Keratinocyte (primary cell): ENCODE results near the gene IHH. TPM values are rescaled to one million over a fixed set of nuclear protein-coding genes. Genes with fewer than 3 reads are reported as not detected.

Source experiments
- DNase-seq: peaks from one replicate; pipeline ENCODE4 v3.0.0-alpha.2; 2011; ENCODE audit warnings: low read depth, missing footprints, low spot score
- FAIRE-seq: peaks from 2 replicates; lab custom pipeline; 2011; peaks lifted over from hg19 to GRCh38; lab: Jason Lieb, UNC
- H2AFZ ChIP-seq: 2 replicates; pipeline ENCODE4 v1.6.0; 2012; ENCODE audit warnings: low read length, control low read depth, inconsistent platforms; ENCODE audit not compliant: control insufficient read depth
- H3K27ac ChIP-seq: 2 replicates; pipeline ENCODE4 v1.5.1; 2011; ENCODE audit warnings: low read length; ENCODE audit not compliant: control insufficient read depth, insufficient read depth
- H3K27me3 ChIP-seq: 3 replicates; pipeline ENCODE4 v1.6.0; 2011; ENCODE audit warnings: low read length; ENCODE audit not compliant: control insufficient read depth, insufficient read depth; ENCODE audit errors: extremely low read depth
- H3K36me3 ChIP-seq, 2 experiments: 2 replicates in 1 of 2; 3 replicates in 1 of 2; pipeline ENCODE4 v1.5.1; 2011; ENCODE audit warnings: low read length in 2 of 2, mild to moderate bottlenecking in 1 of 2; ENCODE audit not compliant: control insufficient read depth in 2 of 2, insufficient read depth in 2 of 2; ENCODE audit errors: extremely low read depth in 1 of 2
- H3K4me1 ChIP-seq: 3 replicates; pipeline ENCODE4 v1.5.1; 2011; ENCODE audit warnings: low read length; ENCODE audit not compliant: control insufficient read depth, insufficient read depth; ENCODE audit errors: extremely low read depth
- H3K4me2 ChIP-seq: 3 replicates; pipeline ENCODE4 v1.6.0; 2011; ENCODE audit warnings: low read depth, low read length; ENCODE audit not compliant: control insufficient read depth, insufficient read depth; ENCODE audit errors: extremely low read depth
- H3K4me3 ChIP-seq, 3 experiments: fragments of 200-600 bp in 1 of 3; sonication (generic) in 1 of 3; 2 replicates in 2 of 3; 3 replicates in 1 of 3; pipeline ENCODE4 v1.5.1; 2011 to 2016; ENCODE audit warnings: low read length in 3 of 3, mild to moderate bottlenecking in 3 of 3, control low read depth in 2 of 3, inconsistent platforms in 1 of 3, low read depth in 1 of 3, mixed read lengths in 1 of 3, mixed run types in 1 of 3, moderate library complexity in 1 of 3; ENCODE audit not compliant: control insufficient read depth in 2 of 3, insufficient read depth in 2 of 3; ENCODE audit errors: extremely low read depth in 1 of 3
- H3K79me2 ChIP-seq: 2 replicates; pipeline ENCODE4 v1.6.0; 2012; ENCODE audit warnings: low read length; ENCODE audit not compliant: control insufficient read depth, insufficient read depth
- H3K9ac ChIP-seq: 3 replicates; pipeline ENCODE4 v1.6.0; 2011; ENCODE audit warnings: low read length; ENCODE audit not compliant: control insufficient read depth, insufficient read depth; ENCODE audit errors: extremely low read depth
- H3K9me1 ChIP-seq: 3 replicates; pipeline ENCODE4 v1.6.0; 2011; ENCODE audit warnings: low read length; ENCODE audit not compliant: control insufficient read depth, insufficient read depth; ENCODE audit errors: extremely low read depth
- H3K9me3 ChIP-seq: 2 replicates; pipeline ENCODE4 v1.5.1; 2012; ENCODE audit warnings: low read depth, low read length; ENCODE audit not compliant: control insufficient read depth
- H4K20me1 ChIP-seq: 3 replicates; pipeline ENCODE4 v1.6.0; 2011; ENCODE audit warnings: low read length; ENCODE audit not compliant: control insufficient read depth, insufficient read depth; ENCODE audit errors: extremely low read depth
- EZH2 ChIP-seq: IDR thresholded peaks from one replicate; pipeline ENCODE4 v1.6.1; 2012; ENCODE audit warnings: inconsistent platforms, mild to moderate bottlenecking, low read length, moderate library complexity
- dilution Hi-C: fragments of 300-500 bp; cut with MboI; formaldehyde crosslinking; loops from one replicate; pipeline ENCODE4 v1.7.0; 2020; ENCODE audit warnings: low sequenced_read_pairs; ENCODE audit not compliant: extremely low pct_ligation_motif_present
- polyA plus RNA-seq, 5 experiments: library from polyadenylated mRNA; depleted of rRNA in 3 of 5; stranded (reverse) in 3 of 5; stranded (forward) in 1 of 5; unstranded in 1 of 5; fragments of >200 nt; gene quantifications; 1 replicate in 1 of 5; 2 replicates in 3 of 5; 3 replicates in 1 of 5; pipeline versions ENCODE4 v1.2.1 to v1.2.3, GENCODE V29; 2011 to 2012; ENCODE audit warnings: missing spikeins in 2 of 5, low read depth in 1 of 5, low replicate concordance in 1 of 5
- TF ChIP-seq, protein P1 (sequence below), 3 experiments: IDR thresholded peaks in 1 of 3; conservative IDR thresholded peaks in 1 of 3; optimal IDR thresholded peaks in 1 of 3; 2 replicates in 2 of 3; 3 replicates in 1 of 3; pipeline versions ENCODE3 to v1.5.1; 2011; ENCODE audit warnings: low read length in 3 of 3, mild to moderate bottlenecking in 3 of 3, moderate library complexity in 2 of 3, control low read depth in 1 of 3, inconsistent platforms in 1 of 3; ENCODE audit not compliant: insufficient read depth in 2 of 3; ENCODE audit errors: extremely low read depth in 1 of 3

IHH gene
- polyA plus RNA-seq, 1 donor (not counting 4 experiments of a cell fraction or from before 2014, with no cell fraction given), result not detected

DNA sequence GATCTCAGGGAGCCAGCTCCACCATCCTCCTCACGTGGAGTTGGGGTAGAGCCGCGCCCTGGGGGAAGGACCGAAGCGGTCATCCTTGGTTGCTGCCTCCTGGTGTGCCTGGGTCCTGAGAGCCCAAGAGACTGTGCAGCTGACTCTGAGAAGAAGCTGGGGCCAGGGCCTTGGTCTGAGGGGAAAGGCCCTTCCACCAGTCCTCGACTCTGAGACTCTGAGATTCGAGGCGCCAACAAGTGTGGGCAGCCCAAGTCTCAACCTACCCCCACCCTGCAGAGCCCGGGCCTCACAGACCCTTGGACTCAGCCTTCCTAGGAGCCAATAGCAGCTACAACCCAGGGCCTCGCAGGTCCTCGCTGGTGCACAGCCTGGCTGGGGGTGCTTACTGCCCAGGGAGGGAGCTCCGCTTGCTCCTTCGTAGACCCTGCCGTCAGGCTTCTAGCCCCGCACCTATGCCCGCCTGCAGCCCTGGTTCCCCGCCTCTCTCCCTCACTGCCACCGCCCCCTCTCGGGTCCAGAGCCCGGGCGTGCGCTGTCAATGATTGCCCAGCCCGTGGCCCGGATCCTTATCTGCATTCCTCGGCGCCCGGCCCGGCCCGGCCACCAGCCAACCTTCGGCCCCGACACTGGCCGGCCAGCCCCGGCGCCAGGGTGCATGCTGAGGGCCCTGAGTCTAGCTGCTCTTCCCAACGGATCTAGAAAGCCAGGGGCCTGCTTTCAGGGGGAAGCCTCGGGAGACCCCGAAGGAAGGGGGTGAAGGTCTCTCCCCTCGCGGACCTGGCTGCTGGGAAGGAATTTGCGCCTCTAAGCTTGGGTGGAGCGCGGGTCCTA, 2.0 kb downstream of the IHH start:
- H2AFZ ChIP-seq, result no peak overlapping the region
- no peak overlapping the region for H3K4me3 ChIP-seq
- dilution Hi-C loops, result no loop called here
- no peak for FAIRE-seq
- H3K27ac ChIP-seq, result no peak overlapping the region
- peaks cover 8% of the 10 kb centered on the region for H3K4me1 ChIP-seq
- H4K20me1 ChIP-seq, result peaks cover 2% of the 10 kb centered on the region
- no peak overlapping the region for H3K4me2 ChIP-seq
- DNase-seq, result no peak
- peaks cover 88% of the 10 kb centered on the region for H3K27me3 ChIP-seq
- no peaks in the 10 kb centered on the region for H3K9me1 ChIP-seq
- H3K9me3 ChIP-seq, result no peaks in the 10 kb centered on the region
- H3K9ac ChIP-seq, result no peak overlapping the region
- no peaks in the 10 kb centered on the region for H3K79me2 ChIP-seq
- TF ChIP-seq, protein P1, sequence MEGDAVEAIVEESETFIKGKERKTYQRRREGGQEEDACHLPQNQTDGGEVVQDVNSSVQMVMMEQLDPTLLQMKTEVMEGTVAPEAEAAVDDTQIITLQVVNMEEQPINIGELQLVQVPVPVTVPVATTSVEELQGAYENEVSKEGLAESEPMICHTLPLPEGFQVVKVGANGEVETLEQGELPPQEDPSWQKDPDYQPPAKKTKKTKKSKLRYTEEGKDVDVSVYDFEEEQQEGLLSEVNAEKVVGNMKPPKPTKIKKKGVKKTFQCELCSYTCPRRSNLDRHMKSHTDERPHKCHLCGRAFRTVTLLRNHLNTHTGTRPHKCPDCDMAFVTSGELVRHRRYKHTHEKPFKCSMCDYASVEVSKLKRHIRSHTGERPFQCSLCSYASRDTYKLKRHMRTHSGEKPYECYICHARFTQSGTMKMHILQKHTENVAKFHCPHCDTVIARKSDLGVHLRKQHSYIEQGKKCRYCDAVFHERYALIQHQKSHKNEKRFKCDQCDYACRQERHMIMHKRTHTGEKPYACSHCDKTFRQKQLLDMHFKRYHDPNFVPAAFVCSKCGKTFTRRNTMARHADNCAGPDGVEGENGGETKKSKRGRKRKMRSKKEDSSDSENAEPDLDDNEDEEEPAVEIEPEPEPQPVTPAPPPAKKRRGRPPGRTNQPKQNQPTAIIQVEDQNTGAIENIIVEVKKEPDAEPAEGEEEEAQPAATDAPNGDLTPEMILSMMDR (optimal IDR thresholded peaks at IDR 0.05 in 1 of 3, IDR thresholded peaks at IDR 0.05 in 1 of 3, conservative IDR thresholded peaks at IDR 0.05 in 1 of 3; ENCODE audit: extremely low read depth in 1 of 3, insufficient read depth in 2 of 3, low read length in 3 of 3), result no peak
- peak; percentile 9 for TF ChIP-seq EZH2
- H3K36me3 ChIP-seq, result no peaks in the 10 kb centered on the region

DNA sequence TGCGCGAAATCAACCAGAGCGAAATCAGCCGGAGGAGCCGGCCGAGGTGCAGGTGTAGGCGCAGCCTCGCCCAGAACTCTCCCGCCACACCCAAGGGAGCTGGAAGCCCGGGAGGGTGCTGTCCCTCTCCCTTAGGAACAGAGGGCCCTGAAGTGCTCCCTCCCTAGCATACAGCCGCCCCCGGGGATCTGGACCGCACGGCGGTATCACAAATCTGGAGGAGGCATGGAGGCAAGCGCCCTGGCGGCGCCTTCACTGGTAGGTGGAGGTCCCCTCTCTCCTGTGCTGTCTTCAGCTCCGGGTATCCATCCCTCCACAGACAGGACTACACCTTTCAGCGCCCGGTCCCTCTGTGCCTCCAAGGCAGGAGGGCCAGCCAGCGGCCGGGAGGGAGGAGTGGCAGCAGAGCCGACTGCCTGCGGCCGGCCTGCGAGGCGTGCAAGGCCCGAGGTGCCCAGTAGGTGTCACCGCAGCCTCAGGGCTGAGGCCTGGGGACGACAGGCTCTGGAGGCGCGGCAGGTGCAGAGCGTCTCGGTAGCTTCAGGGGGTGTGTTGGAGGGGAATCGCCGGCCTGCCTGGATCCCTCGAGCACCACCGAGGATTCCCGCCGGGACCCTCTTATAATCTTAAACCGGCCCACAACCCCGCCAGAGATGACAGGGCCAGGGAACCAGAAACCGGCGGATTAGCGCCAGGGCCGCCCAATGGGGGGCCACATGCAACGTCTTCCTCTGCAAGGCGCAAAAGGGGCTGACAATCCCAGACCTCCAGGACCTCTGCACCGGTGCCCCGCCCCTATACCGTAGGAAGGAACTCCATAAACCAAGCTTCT, 2.8 kb downstream of the IHH start:
- no peaks in the 10 kb centered on the region for H3K9me1 ChIP-seq
- no peak for FAIRE-seq
- H3K4me3 ChIP-seq, result no peak overlapping the region
- H3K4me2 ChIP-seq, result no peak overlapping the region
- H2AFZ ChIP-seq, result no peak overlapping the region
- H3K79me2 ChIP-seq, result no peaks in the 10 kb centered on the region
- H3K27me3 ChIP-seq, result peaks cover 81% of the 10 kb centered on the region
- DNase-seq, result no peak
- peaks cover 2% of the 10 kb centered on the region for H4K20me1 ChIP-seq
- H3K9ac ChIP-seq, result no peak overlapping the region
- TF ChIP-seq, protein P1 (optimal IDR thresholded peaks at IDR 0.05 in 1 of 3, IDR thresholded peaks at IDR 0.05 in 1 of 3, conservative IDR thresholded peaks at IDR 0.05 in 1 of 3; ENCODE audit: extremely low read depth in 1 of 3, insufficient read depth in 2 of 3, low read length in 3 of 3), result peak; percentile 57 to 93 (median 76)
- TF ChIP-seq EZH2, result peak; percentile 79
- H3K27ac ChIP-seq, result no peak overlapping the region
- H3K36me3 ChIP-seq, result no peaks in the 10 kb centered on the region
- peaks cover 8% of the 10 kb centered on the region for H3K4me1 ChIP-seq
- dilution Hi-C loops, result no loop called here
- no peaks in the 10 kb centered on the region for H3K9me3 ChIP-seq
